ENCODE measurements around the gene EFTUD2. TPM values are rescaled to one million over a fixed set of nuclear protein-coding genes. Genes with fewer than 3 reads are reported as not detected.

EFTUD2 gene
- total and polyA plus RNA-seq, 2 of the 13 experiments (the other 11 are each of a cell fraction or from before 2014, with no cell fraction given) = 111 to 137 TPM

GRCh38 chr17:44829523-44830358 lies 69.5 kb downstream of the EFTUD2 start, which contains the start of gene GJC1 (continued):
- TF ChIP-seq BATF2 (CRISPR knock-in tag; IDR thresholded peaks at IDR 0.05) (no peak), ZNF407 (CRISPR knock-in tag; IDR thresholded peaks at IDR 0.05; ENCODE audit: not compliant biosample characterization) (no peak), ZSCAN12 (CRISPR knock-in tag; IDR thresholded peaks at IDR 0.05) (no peak), JUND (CRISPR knock-in tag; IDR thresholded peaks at IDR 0.05) (no peak), ZNF883 (CRISPR knock-in tag; IDR thresholded peaks at IDR 0.05; ENCODE audit: not compliant biosample characterization) (no peak), ZNF546 (CRISPR knock-in tag; conservative IDR thresholded peaks at IDR 0.05) (no peak), ZC3H4 (CRISPR knock-in tag; IDR thresholded peaks at IDR 0.05; ENCODE audit: borderline replicate concordance) (no peak), RFXAP (CRISPR knock-in tag; IDR thresholded peaks at IDR 0.05; ENCODE audit: borderline replicate concordance) (no peak), MAZ (IDR thresholded peaks at IDR 0.05; ENCODE audit: borderline replicate concordance, low read depth, low read length) (no peak), MAZ (CRISPR knock-in tag; IDR thresholded peaks at IDR 0.05; ENCODE audit: low read depth) (0 out of 2 replicates have a peak, but pooled peaks have one; percentile 30), ZFP36L2 (CRISPR knock-in tag; IDR thresholded peaks at IDR 0.05) (no peak), ZBTB4 (CRISPR knock-in tag; IDR thresholded peaks at IDR 0.05; ENCODE audit: borderline replicate concordance) (no peak), SRSF4 (IDR thresholded peaks at IDR 0.05; ENCODE audit: low read depth, low read length, poor library complexity, severe bottlenecking) (no peak), HDAC6 (IDR thresholded peaks at IDR 0.05; ENCODE audit: low read depth, low read length) (no peak), PHF8 (CRISPR knock-in tag; IDR thresholded peaks at IDR 0.05) (0 out of 2 replicates have a peak, but pooled peaks have one; percentile 6), ZNF543 (CRISPR knock-in tag; IDR thresholded peaks at IDR 0.05) (no peak), HDAC2 (CRISPR knock-in tag; IDR thresholded peaks at IDR 0.05) (no peak)
